Omental fat pad (tissue), 4 donors: ENCODE measurements around the gene RUSC2. TPM values are rescaled to one million over a fixed set of nuclear protein-coding genes. Genes with fewer than 3 reads are reported as not detected.
"Not testable (repeated sequence)": the region's sequence is repeated elsewhere in the genome, so short reads cannot be mapped to it uniquely, and the experiment has no call there.

ENCODE experiments used
- ATAC-seq: fragments of 150-250 bp; one replicate; pipeline ENCODE4 v1.9.1; 2016; ENCODE audit warnings: mild to moderate bottlenecking, moderate library complexity; ENCODE audit not compliant: low FRiP score
- DNase-seq: peaks from one replicate; pipeline ENCODE4 v3.0.0-alpha.2; 2019; ENCODE audit warnings: low spot score
- CTCF ChIP-seq, 3 donors: fragments of 450-650 bp; IDR thresholded peaks; one replicate each; pipeline ENCODE4 v1.5.1; 2016 to 2017; ENCODE audit warnings: antibody characterized with exemption in 3 of 3, mild to moderate bottlenecking in 3 of 3, moderate library complexity in 2 of 3
- total RNA-seq, 4 donors: library from RNA; depleted of rRNA; stranded (reverse); fragments of >200 nt; gene quantifications; one replicate each; pipeline ENCODE4 v1.1.0, GENCODE V29; 2016

RUSC2 gene
- total RNA-seq, 4 donors from 2014 or later = 12.2 to 23.5 (median 21.1) TPM

GRCh38 chr9:35490910-35491465 is 1.1 kb downstream of the RUSC2 start:
- DNase-seq (no peak), ATAC-seq (no peak)
- no peak for TF ChIP-seq CTCF (IDR thresholded peaks at IDR 0.05)

GRCh38 chr9:35493119-35493518 is 3.2 kb downstream of the RUSC2 start:
- ATAC-seq, DNase-seq: not testable (repeated sequence)

GRCh38 chr9:35495984-35496383 is 6.1 kb downstream of the RUSC2 start:
- DNase-seq (no peak), ATAC-seq (no peak)
- TF ChIP-seq CTCF (IDR thresholded peaks at IDR 0.05) = no peak

GRCh38 chr9:35498245-35498644 is 8.3 kb downstream of the RUSC2 start:
- not testable (repeated sequence) for DNase-seq, ATAC-seq

GRCh38 chr9:35499029-35499700 is 9.3 kb downstream of the RUSC2 start:
- TF ChIP-seq CTCF (IDR thresholded peaks at IDR 0.05) = no peak

GRCh38 chr9:35499701-35500030 is 9.8 kb downstream of the RUSC2 start:
- ATAC-seq (no peak), DNase-seq (no peak)
- no peak for TF ChIP-seq CTCF (IDR thresholded peaks at IDR 0.05)

More at GRCh38 chr9:35499029-35499700, 9.3 kb downstream of the RUSC2 start:
- DNase-seq (no peak), ATAC-seq (no peak)

GRCh38 chr9:35500130-35500748 is 10.3 kb downstream of the RUSC2 start:
- DNase-seq (no peak), ATAC-seq (no peak)
- TF ChIP-seq CTCF (IDR thresholded peaks at IDR 0.05) = no peak

- TF ChIP-seq CTCF (IDR thresholded peaks at IDR 0.05) = no peak
- DNase-seq (no peak), ATAC-seq (no peak)
Observed at GRCh38 chr9:35501946-35502345, 12.0 kb downstream of the RUSC2 start.
